ENCODE data around the gene CNGB1. TPM values are rescaled to one million over a fixed set of nuclear protein-coding genes. Genes with fewer than 3 reads are reported as not detected.

Gene CNGB1
- total RNA-seq, 4 donors from 2014 or later = not detected

DNA sequence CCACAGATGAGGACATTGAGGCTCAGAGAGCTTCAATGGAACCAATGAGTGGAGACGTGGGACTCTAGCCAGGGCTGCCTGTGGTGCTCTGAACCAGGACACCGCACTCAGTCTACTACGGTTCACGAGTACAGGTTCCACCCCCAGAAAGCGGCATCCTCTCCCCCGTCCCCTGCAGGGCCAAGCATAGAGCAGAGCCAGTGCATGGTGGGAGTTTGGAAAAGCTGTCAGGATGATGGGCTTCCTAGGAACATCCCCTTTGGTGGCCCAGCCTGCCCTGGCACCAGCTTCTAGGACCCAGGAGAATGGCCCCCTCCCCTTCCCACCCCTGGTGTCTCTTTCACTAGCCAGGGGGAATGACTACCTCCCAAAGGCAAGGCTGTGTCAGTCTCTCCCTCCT lies 21.2 kb upstream of the CNGB1 start:
- no peak for DNase-seq (ENCODE audit: low spot score in 2 of 2)
- WGBS, 2 donors = 92 to 96% methylated on average over 6 of the region's 6 CpGs
- intact Hi-C loops (cut with DNase I; ENCODE audit: low total_unique reads) = loop anchor here (10.0 kb wide), 2 partner anchors 237 to 417 kb away; no protein-coding TSS in a partner anchor
- TF ChIP-seq, protein P1, sequence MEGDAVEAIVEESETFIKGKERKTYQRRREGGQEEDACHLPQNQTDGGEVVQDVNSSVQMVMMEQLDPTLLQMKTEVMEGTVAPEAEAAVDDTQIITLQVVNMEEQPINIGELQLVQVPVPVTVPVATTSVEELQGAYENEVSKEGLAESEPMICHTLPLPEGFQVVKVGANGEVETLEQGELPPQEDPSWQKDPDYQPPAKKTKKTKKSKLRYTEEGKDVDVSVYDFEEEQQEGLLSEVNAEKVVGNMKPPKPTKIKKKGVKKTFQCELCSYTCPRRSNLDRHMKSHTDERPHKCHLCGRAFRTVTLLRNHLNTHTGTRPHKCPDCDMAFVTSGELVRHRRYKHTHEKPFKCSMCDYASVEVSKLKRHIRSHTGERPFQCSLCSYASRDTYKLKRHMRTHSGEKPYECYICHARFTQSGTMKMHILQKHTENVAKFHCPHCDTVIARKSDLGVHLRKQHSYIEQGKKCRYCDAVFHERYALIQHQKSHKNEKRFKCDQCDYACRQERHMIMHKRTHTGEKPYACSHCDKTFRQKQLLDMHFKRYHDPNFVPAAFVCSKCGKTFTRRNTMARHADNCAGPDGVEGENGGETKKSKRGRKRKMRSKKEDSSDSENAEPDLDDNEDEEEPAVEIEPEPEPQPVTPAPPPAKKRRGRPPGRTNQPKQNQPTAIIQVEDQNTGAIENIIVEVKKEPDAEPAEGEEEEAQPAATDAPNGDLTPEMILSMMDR (IDR thresholded peaks at IDR 0.05) = no peak
- no peak for TF ChIP-seq POLR2A (IDR thresholded peaks at IDR 0.05)
- no peak overlapping the region for H3K4me3 ChIP-seq (ENCODE audit: low read depth, poor library complexity, severe bottlenecking)

DNA sequence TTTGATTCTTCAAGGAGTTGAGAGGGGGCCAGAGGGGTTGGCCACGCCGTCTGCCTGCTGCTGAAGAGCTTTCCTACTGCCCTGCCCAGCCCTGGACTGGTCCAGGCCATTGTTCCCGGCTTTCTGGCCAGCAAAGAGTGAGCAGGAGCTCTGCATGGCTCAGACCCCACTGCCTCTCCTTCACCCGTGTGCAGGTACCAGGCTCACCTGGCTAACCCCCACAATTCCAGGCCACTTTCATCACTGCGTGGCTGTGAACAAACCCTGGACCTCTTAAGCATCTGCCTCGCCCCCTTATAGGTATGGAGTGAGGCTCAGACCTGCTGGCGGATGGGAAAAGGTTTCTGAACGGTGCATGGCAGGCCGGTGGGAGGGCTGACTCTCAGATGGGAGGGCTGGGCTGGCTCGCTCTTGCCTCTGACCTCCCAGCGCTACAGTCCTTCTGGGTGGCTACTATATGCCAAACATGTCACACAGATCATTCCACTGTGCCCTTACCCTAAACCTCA lies 20.7 kb upstream of the CNGB1 start:
- TF ChIP-seq, protein P1 (IDR thresholded peaks at IDR 0.05) = no peak
- WGBS, 2 donors = 83 to 85% methylated on average over 11 of the region's 11 CpGs
- intact Hi-C loops (cut with DNase I; ENCODE audit: low total_unique reads) = loop anchor here (10.0 kb wide), 2 partner anchors 237 to 417 kb away; no protein-coding TSS in a partner anchor
- no peak for DNase-seq (ENCODE audit: low spot score in 2 of 2)
- H3K4me3 ChIP-seq (ENCODE audit: low read depth, poor library complexity, severe bottlenecking) = no peak overlapping the region

DNA sequence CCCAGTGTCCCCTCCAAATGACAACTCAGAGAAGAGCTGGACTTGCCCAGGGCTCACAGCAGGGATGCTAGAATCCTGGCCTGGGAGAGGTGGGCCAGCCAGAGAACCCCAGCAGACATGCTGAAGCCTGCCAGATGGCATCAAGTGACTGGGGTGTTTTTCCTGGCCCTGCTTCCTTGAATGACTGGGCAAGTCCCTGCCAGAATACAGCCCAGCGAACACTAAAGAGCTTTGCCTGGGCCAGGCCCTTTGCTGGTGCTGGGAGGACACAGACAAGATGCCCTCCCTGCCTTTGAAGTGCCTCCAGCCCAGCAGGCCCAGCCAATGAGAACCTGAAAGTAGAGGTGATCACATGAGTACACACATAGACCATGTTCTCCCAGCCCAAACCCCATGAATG lies 18.0 kb upstream of the CNGB1 start:
- 55% methylated on average over 1 of the region's 1 CpG; no CpG with 5 or more reads in 1 of the 2 donors for WGBS, 2 donors

DNA sequence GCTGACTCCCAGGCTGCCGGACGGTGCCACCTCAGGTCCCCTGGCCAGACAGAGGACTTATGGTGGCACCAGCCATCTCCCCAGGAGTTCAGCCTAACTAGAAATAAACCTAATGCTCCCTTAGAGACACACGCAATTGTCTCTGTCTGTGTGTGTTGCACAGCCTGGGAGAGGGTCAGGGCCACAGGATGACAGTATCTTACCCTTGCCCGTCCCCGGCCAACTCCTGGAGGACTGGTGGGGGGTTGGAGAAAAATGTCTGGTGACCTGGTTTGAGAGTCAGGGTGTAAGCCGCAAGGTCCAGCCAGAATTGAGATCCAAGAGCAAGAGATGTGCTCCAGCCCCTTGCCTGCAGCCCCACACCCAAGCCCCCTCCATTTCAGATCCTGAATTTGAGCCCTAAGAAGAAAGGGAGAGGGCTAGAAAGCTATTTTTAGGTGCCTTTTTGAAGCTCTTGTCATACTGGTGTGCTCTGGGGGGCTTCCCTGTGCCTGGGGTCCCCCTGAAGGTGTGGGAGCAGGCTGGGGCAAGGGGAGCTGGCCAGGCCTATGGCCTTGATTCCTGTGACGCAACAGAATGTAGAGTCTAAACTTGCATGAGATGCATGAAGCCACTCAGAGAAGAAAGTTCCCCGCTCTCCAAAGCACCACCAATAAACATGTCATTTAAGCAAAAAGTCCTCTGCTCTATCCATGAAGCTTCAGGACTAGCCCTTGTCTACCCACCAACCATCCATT lies 16.7 kb upstream of the CNGB1 start:
- DNase-seq (ENCODE audit: low spot score in 2 of 2) = no peak
- WGBS, 2 donors = 95 to 98% methylated on average over 8 of the region's 8 CpGs
- H3K4me3 ChIP-seq (ENCODE audit: low read depth, poor library complexity, severe bottlenecking) = no peak overlapping the region
- TF ChIP-seq POLR2A (IDR thresholded peaks at IDR 0.05) = no peak
- intact Hi-C loops (cut with DNase I; ENCODE audit: low total_unique reads) = no loop called here

More for the DNA sequence above, 18.0 kb upstream of the CNGB1 start:
- DNase-seq (ENCODE audit: low spot score in 2 of 2) = no peak
- H3K4me3 ChIP-seq (ENCODE audit: low read depth, poor library complexity, severe bottlenecking) = no peak overlapping the region
- TF ChIP-seq, protein P1 (IDR thresholded peaks at IDR 0.05) = no peak
- no peak for TF ChIP-seq POLR2A (IDR thresholded peaks at IDR 0.05)
- intact Hi-C loops (cut with DNase I; ENCODE audit: low total_unique reads) = no loop called here

DNA sequence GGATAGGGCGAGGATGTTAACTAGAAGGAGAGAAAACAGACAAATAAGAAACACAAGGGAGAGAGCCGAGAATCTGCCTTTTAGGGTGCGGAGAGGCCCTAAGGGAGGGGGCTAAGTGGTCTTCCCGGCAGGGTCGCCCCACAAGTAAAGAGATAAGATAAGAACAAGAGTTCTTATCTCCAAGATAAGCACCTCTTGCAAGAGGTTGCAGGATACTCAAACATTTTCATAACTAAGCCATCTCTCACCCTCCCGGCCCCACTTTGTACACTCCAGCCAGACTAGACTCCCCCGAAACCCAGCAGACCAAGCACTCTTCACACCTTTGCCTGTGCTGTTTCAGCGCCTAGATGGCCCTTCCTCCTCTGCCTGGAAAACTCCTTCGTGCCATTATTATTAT lies 15.3 kb upstream of the CNGB1 start:
- TF ChIP-seq, protein P1 (IDR thresholded peaks at IDR 0.05) = no peak
- TF ChIP-seq POLR2A (IDR thresholded peaks at IDR 0.05) = no peak
- WGBS, 2 donors = 80 to 82% methylated on average over 9 of the region's 9 CpGs
- DNase-seq (ENCODE audit: low spot score in 2 of 2) = no peak
- H3K4me3 ChIP-seq (ENCODE audit: low read depth, poor library complexity, severe bottlenecking) = no peak overlapping the region
- intact Hi-C loops (cut with DNase I; ENCODE audit: low total_unique reads) = no loop called here

DNA sequence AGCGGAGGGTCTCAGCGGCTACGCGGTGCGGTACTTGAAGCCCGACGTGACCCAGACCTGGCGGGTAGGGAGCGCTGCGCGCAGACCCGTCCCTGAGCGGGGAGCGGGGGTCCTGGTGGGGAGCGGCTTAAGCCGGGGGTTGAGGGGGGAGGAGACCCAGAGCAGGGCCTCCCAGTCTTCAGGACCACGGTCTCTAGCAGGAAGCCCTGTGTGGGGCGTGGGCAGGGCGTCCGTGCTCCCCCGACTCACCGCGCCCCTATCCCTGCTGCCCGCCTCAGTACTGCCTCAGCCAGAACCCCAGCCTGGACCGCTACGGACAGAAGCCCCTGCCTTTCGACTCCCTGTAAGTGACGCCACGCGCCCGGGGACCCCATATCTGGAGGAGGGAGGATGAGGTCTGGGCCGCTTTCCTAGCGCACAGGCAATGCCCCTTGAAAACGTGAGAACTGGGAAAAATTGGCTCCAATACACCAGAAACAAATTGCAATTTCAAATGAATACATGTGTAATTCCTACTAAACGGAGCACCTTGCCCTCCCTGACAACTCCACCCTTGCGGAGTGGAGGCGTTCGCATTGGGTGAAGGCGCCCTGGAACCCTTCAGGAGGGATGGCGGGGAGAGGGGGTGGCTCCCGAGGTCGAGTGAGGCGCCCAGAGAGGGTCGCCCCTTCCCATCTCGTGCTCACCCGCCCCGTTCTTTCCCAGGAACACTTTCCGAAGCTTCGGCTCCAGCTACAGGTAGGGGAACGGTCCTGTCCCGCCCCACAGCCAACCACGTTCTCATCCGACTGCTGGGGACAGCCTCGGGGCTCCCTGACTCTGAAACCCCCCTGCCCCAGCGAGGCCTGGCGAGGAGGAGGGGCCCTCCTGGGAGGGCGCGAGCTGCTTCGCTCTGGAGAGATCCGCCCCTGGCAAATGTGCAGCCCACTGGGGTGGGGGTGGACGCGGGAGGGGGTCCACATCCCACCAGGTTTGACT lies 14.6 kb upstream of the CNGB1 start:
- WGBS, 2 donors = 18 to 30% methylated on average over 45 to 58 of the region's 62 CpGs
- peak overlapping the region; percentile 16 for H3K4me3 ChIP-seq (ENCODE audit: low read depth, poor library complexity, severe bottlenecking)
- intact Hi-C loops (cut with DNase I; ENCODE audit: low total_unique reads) = no loop called here
- TF ChIP-seq, protein P1 (IDR thresholded peaks at IDR 0.05) = no peak
- no peak for TF ChIP-seq POLR2A (IDR thresholded peaks at IDR 0.05)
- DNase-seq (ENCODE audit: low spot score in 2 of 2) = no peak
